Naive thymus-derived CD4-positive, alpha-beta T cell (primary cell): Measurements from ENCODE around the gene GPD1. TPM values are rescaled to one million over a fixed set of nuclear protein-coding genes. Genes with fewer than 3 reads are reported as not detected.

ENCODE experiments used
- ATAC-seq: fragments of 150-1000 bp; cut with Tn5 transposase; 2 replicates; pipeline ENCODE4 v1.10.0; 2021; ENCODE audit warnings: mild to moderate bottlenecking, moderate library complexity
- CTCF ChIA-PET: fragments of 350-600 bp; sonication (Branson Sonifier 250); formaldehyde crosslinking; loops from one replicate; lab custom pipeline; 2021; ENCODE audit warnings: antibody characterized with exemption; lab: Charles Lee
- POLR2A ChIA-PET: fragments of 350-600 bp; sonication (Branson Sonifier 250); formaldehyde crosslinking; loops from one replicate; lab custom pipeline; 2021; ENCODE audit warnings: antibody characterized with exemption, inconsistent platforms; lab: Charles Lee
- DNase-seq, 9 donors: peaks; one replicate each; pipeline versions ENCODE4 v3.0.0 to v3.0.0-alpha.2; 2020 to 2022; ENCODE audit warnings: mixed read lengths in 1 of 9
- H3K27ac ChIP-seq: one replicate; pipeline ENCODE4 v1.7.0; 2013; ENCODE audit warnings: mild to moderate bottlenecking, low read depth, low read length, moderate library complexity
- H3K27me3 ChIP-seq, 2 donors: one replicate each; pipeline ENCODE4 v1.7.0; 2013; ENCODE audit warnings: low read length in 2 of 2, mild to moderate bottlenecking in 2 of 2, moderate library complexity in 2 of 2; ENCODE audit not compliant: control insufficient read depth in 2 of 2, insufficient read depth in 2 of 2
- H3K36me3 ChIP-seq, 3 experiments: 1 replicate in 2 of 3; 2 replicates in 1 of 3; pipeline ENCODE4 v1.7.0; 2013; ENCODE audit warnings: low read length in 3 of 3, mild to moderate bottlenecking in 3 of 3, moderate library complexity in 1 of 3; ENCODE audit not compliant: insufficient read depth in 3 of 3, control insufficient read depth in 2 of 3
- H3K4me1 ChIP-seq, 2 donors: one replicate each; pipeline ENCODE4 v1.7.0; 2013; ENCODE audit warnings: low read length in 2 of 2, mild to moderate bottlenecking in 2 of 2, moderate library complexity in 1 of 2; ENCODE audit not compliant: control insufficient read depth in 2 of 2, insufficient read depth in 2 of 2
- H3K4me3 ChIP-seq: 2 replicates; pipeline ENCODE4 v1.7.0; 2013; ENCODE audit warnings: mild to moderate bottlenecking, low read length
- H3K9me3 ChIP-seq, 3 experiments: 1 replicate in 2 of 3; 2 replicates in 1 of 3; pipeline ENCODE4 v1.7.0; 2013; ENCODE audit warnings: low read length in 3 of 3; ENCODE audit not compliant: control insufficient read depth in 2 of 3
- H3K27ac Mint-ChIP-seq, 9 donors: one replicate each; pipeline ENCODE4 v1.8.0; 2020 to 2022; ENCODE audit warnings: mixed read lengths in 9 of 9, mild to moderate bottlenecking in 8 of 9, moderate library complexity in 5 of 9, inconsistent platforms in 2 of 9
- H3K27me3 Mint-ChIP-seq, 5 donors: one replicate each; pipeline ENCODE4 v1.8.0; 2021 to 2022; ENCODE audit warnings: mixed read lengths in 5 of 5, mild to moderate bottlenecking in 1 of 5
- H3K36me3 Mint-ChIP-seq, 5 donors: one replicate each; pipeline ENCODE4 v1.8.0; 2020 to 2022; ENCODE audit warnings: mixed read lengths in 5 of 5, mild to moderate bottlenecking in 3 of 5, inconsistent platforms in 1 of 5
- H3K4me1 Mint-ChIP-seq, 7 donors: one replicate each; pipeline ENCODE4 v1.8.0; 2020 to 2022; ENCODE audit warnings: mixed read lengths in 7 of 7, mild to moderate bottlenecking in 3 of 7, inconsistent platforms in 1 of 7
- H3K4me3 Mint-ChIP-seq, 10 donors: one replicate each; pipeline ENCODE4 v1.8.0; 2020 to 2022; ENCODE audit warnings: mild to moderate bottlenecking in 10 of 10, mixed read lengths in 10 of 10, moderate library complexity in 6 of 10, inconsistent platforms in 2 of 10
- H3K9me3 Mint-ChIP-seq, 11 donors: one replicate each; pipeline ENCODE4 v1.8.0; 2020 to 2022; ENCODE audit warnings: mixed read lengths in 11 of 11, mild to moderate bottlenecking in 4 of 11, inconsistent platforms in 1 of 11, moderate library complexity in 1 of 11
- intact Hi-C, 2 donors: fragments of 100-400 bp; cut with micrococcal nuclease; formaldehyde crosslinking; loops; one replicate each; pipeline ENCODE4 v1.15.1; 2023
- polyA plus RNA-seq, 2 donors: library from polyadenylated mRNA; unstranded; fragments of 300-500 nt; fragmentation: Illumina TruSeq; gene quantifications; one replicate each; pipeline ENCODE4 v1.2.3, GENCODE V29; 2021
- total RNA-seq, 6 experiments: library from RNA in 5 of 6; stranded (reverse) in 5 of 6; gene quantifications; 1 replicate in 5 of 6; 2 replicates in 1 of 6; pipeline ENCODE4 v1.2.3 and lab custom pipeline; 2021 to 2026

The GPD1 gene
- total and polyA plus RNA-seq, 7 experiments from 2014 or later = 0.50 to 1.5 (median 0.60) TPM; not detected in 2

DNA sequence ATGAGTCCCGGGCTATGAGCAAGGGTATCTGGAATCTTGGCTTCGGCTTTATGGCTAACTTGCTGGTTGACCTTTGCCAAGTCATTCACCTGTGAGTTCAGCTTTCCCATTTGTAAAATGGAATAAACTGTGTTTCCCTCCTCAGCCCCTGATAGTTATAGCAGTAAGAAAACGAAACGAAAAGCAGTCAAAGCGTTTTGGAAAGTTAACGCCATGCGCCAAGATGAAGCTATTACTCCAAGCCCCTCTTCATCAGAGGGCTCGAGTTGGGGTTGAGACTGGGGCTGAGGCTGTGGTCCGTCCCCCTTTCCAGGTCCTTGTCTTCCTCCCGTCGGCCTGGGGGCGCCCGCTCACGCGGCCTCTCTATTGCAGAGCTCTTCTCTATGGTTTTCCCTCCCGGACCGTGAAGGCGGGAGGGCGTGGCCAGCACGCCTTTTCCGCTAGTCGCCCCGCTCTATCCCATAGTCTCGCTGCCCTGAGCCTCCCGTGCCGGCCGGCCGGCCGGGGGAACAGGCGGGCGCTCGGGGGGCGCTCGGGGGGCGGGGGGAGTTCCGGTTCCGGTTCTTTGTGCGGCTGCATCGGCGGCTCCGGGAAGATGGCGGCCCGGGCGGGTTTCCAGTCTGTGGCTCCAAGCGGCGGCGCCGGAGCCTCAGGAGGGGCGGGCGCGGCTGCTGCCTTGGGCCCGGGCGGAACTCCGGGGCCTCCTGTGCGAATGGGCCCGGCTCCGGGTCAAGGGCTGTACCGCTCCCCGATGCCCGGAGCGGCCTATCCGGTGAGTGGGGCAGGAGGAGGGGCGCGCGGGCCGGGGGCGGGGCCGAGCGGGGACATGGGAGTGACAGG, 18.8 kb upstream of the GPD1 start, which contains the start of gene SMARCD1:
Gene SMARCD1 (plus strand): TSS at position 568 of the 840 bp plus-strand sequence. CDS start 28 bp downstream, at position 596.
- no peaks in the 10 kb centered on the region for H3K9me3 Mint-ChIP-seq
- ATAC-seq (peak; percentile 92), DNase-seq (peak; percentile 65 to 85 (median 76))
- H3K27ac Mint-ChIP-seq = peak within 1 kb of the TSS; percentile 93 to 99 (median 96)
- peaks cover 6 to 46% (median 40%) of the 10 kb centered on the region in 7 donors for H3K4me1 Mint-ChIP-seq
- H3K4me3 Mint-ChIP-seq = peak within 1 kb of the TSS; percentile 87 to 98 (median 94)
- Histone ChIP-seq H3K9me3 (no peaks in the 10 kb centered on the region), H3K4me1 (peaks cover 0 to 5% of the 10 kb centered on the region in 2 donors), H3K4me3 (peak within 1 kb of the TSS; percentile 82), H3K27ac (peak within 1 kb of the TSS; percentile 98), H3K27me3 (no peaks in the 10 kb centered on the region), H3K36me3 (peaks cover 11 to 38% (median 13%) of the 10 kb centered on the region in 3 experiments)
- peaks cover 0 to 8% (median 4%) of the 10 kb centered on the region in 5 donors for H3K36me3 Mint-ChIP-seq
- ChIA-PET CTCF (interaction anchor here (0.6 to 2.9 kb wide), 15 partner anchors 14 to 829 kb away, joined by 3 to 29 read pairs (median 4); partner anchors contain the start of gene COX14), POLR2A (interaction anchor here (0.6 to 5.2 kb wide), 13 partner anchors 9 to 380 kb away, joined by 3 to 53 read pairs (median 4); partner anchors contain the start of genes BCDIN3D, CERS5, COX14 and GPD1)
- H3K27me3 Mint-ChIP-seq = no peaks in the 10 kb centered on the region
- intact Hi-C loops = loop anchor here (1.0 to 10.0 kb wide), 12 partner anchors 10 to 1970 kb away; partner anchors contain the start of genes CERS5 (in 2 of the 2), LARP4 (in 2 of the 2), RACGAP1 (in 2 of the 2) and COX14 (in 1 of the 2)

DNA sequence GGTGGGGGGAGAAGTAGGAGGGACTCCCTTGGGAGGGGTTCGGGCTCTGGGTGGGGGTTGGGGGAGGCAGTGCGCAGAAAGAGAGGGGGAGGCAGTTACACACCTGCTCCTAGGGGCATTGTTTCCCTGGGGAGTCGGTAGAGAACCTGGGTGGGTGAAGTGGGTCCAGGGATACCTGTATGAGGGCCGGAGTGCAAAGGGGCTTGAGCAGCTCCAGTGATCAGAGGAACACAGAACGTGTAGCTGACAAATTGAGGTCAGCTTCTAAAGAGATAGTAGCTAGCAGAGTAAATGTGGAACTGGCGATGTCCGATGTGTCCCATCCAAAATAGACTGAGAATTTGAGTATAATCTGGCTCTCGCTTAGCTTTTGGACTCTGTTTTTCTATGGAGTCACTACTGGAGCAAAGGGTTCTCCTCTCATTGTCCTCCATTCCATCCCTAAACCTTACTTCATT, 18.2 kb upstream of the GPD1 start:
- ChIA-PET POLR2A (interaction anchor here (0.6 to 5.2 kb wide), 5 partner anchors 21 to 243 kb away, joined by 3 to 53 read pairs (median 3); partner anchors contain the start of genes BCDIN3D, COX14, LIMA1 and RACGAP1), CTCF (interaction anchor here (0.6 to 2.9 kb wide), 12 partner anchors 15 to 830 kb away, joined by 3 to 29 read pairs (median 4); partner anchors contain the start of gene COX14)
- ATAC-seq = no peak
- H3K27ac Mint-ChIP-seq = peak overlapping the region; percentile 55 to 98 (median 95)
- H3K27me3 Mint-ChIP-seq = no peaks in the 10 kb centered on the region
- no peaks in the 10 kb centered on the region for H3K9me3 Mint-ChIP-seq
- H3K27ac ChIP-seq = peak overlapping the region; percentile 98
- intact Hi-C loops = loop anchor here (1.0 to 10.0 kb wide), 12 partner anchors 10 to 1969 kb away; partner anchors contain the start of genes CERS5 (in 2 of the 2), LARP4 (in 2 of the 2), RACGAP1 (in 2 of the 2) and COX14 (in 1 of the 2)
- H3K4me1 Mint-ChIP-seq = peaks cover 6 to 46% (median 40%) of the 10 kb centered on the region in 7 donors
- peaks cover 15 to 44% (median 17%) of the 10 kb centered on the region in 3 experiments for H3K36me3 ChIP-seq
- H3K9me3 ChIP-seq = no peaks in the 10 kb centered on the region
- peak overlapping the region; percentile 82 for H3K4me3 ChIP-seq
- H3K36me3 Mint-ChIP-seq = peaks cover 0 to 12% (median 4%) of the 10 kb centered on the region in 5 donors
- DNase-seq = peak in 1 of 9 donors; percentile 75
- H3K4me3 Mint-ChIP-seq = peak overlapping the region; percentile 83 to 96 (median 91)
- H3K27me3 ChIP-seq = no peaks in the 10 kb centered on the region
- H3K4me1 ChIP-seq = peaks cover 0 to 5% of the 10 kb centered on the region in 2 donors

DNA sequence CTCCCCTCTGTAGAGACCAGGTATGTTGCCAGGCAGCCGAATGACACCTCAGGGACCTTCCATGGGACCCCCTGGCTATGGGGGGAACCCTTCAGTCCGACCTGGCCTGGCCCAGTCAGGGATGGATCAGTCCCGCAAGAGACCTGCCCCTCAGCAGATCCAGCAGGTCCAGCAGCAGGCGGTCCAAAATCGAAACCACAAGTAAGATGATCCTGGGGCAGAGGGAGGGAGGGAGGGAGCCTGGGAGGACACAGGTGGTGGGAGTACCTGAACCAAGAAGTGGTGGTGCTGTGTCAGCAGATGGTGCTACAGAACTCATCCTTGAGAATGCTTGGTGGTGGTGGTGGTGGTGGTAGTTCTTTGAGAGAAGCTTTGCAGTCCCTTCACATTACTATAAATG, 17.7 kb upstream of the GPD1 start:
- ChIA-PET POLR2A (interaction anchor here (0.6 to 5.2 kb wide), 3 partner anchors 20 to 197 kb away, joined by 3 to 53 read pairs (median 3); partner anchors contain the start of genes COX14 and LIMA1), CTCF (interaction anchor here (0.9 to 2.9 kb wide), 4 partner anchors 10 to 141 kb away, joined by 3 to 29 read pairs (median 4); partner anchors contain the start of gene COX14)
- peaks cover 0 to 5% of the 10 kb centered on the region in 2 donors for H3K4me1 ChIP-seq
- intact Hi-C loops = loop anchor here in 1 of 2 donors (10.0 kb wide), 2 partner anchors 461 to 1969 kb away; partner anchors contain the start of genes NR4A1 and PRPF40B
- Mint-ChIP-seq H3K4me1 (peaks cover 6 to 46% (median 40%) of the 10 kb centered on the region in 7 donors), H3K36me3 (peaks cover 0 to 15% (median 4%) of the 10 kb centered on the region in 5 donors), H3K4me3 (peak overlapping the region; percentile 83 to 96 (median 91)), H3K27me3 (no peaks in the 10 kb centered on the region), H3K9me3 (no peaks in the 10 kb centered on the region), H3K27ac (peak overlapping the region; percentile 58 to 98 (median 95))
- H3K36me3 ChIP-seq = peaks cover 15 to 49% (median 17%) of the 10 kb centered on the region in 3 experiments
- peak overlapping the region; percentile 98 for H3K27ac ChIP-seq
- H3K4me3 ChIP-seq = peak overlapping the region; percentile 82
- no peaks in the 10 kb centered on the region for H3K27me3 ChIP-seq
- no peak for DNase-seq
- H3K9me3 ChIP-seq = no peaks in the 10 kb centered on the region
- no peak for ATAC-seq

DNA sequence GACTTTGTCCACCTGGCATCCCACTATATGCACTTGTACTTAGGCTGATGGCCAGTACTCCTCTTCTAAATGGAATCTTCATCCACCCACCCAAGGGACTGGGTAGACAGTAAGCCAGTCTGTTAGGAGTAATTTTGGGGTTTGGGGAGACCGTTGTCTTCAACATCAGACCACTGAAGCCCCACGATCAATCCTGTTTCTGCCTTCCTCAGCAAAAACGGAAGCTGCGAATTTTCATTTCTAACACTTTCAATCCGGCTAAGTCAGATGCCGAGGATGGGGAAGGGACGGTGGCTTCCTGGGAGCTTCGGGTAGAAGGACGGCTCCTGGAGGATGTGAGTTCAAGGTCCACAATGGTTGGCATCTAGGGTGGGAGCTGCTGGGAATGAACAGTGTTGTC, 16.7 kb upstream of the GPD1 start:
- Mint-ChIP-seq H3K27ac (peak overlapping the region in 7 of 9 donors; percentile 5 to 97 (median 57)), H3K4me3 (peak overlapping the region in 7 of 10 donors; percentile 14 to 90 (median 58)), H3K4me1 (peaks cover 6 to 46% (median 40%) of the 10 kb centered on the region in 7 donors), H3K36me3 (peaks cover 0 to 20% (median 8%) of the 10 kb centered on the region in 5 donors), H3K9me3 (no peaks in the 10 kb centered on the region), H3K27me3 (no peaks in the 10 kb centered on the region)
- intact Hi-C loops = loop anchor here in 1 of 2 donors (10.0 kb wide), 2 partner anchors 462 to 1968 kb away; partner anchors contain the start of genes NR4A1 and PRPF40B
- ChIA-PET CTCF (interaction anchor here (1.0 to 3.4 kb wide), 7 partner anchors 9 to 89 kb away, joined by 3 to 20 read pairs (median 4); partner anchors contain the start of gene COX14), POLR2A (interaction anchor here (0.6 to 4.0 kb wide), 2 partner anchors 24 to 103 kb away, joined by 4 to 23 read pairs; partner anchors contain the start of gene COX14)
- Histone ChIP-seq H3K27ac (no peak overlapping the region), H3K4me3 (no peak overlapping the region), H3K9me3 (no peaks in the 10 kb centered on the region), H3K27me3 (no peaks in the 10 kb centered on the region), H3K36me3 (peaks cover 15 to 59% (median 17%) of the 10 kb centered on the region in 3 experiments), H3K4me1 (peaks cover 0 to 5% of the 10 kb centered on the region in 2 donors)
- ATAC-seq (no peak), DNase-seq (no peak)

DNA sequence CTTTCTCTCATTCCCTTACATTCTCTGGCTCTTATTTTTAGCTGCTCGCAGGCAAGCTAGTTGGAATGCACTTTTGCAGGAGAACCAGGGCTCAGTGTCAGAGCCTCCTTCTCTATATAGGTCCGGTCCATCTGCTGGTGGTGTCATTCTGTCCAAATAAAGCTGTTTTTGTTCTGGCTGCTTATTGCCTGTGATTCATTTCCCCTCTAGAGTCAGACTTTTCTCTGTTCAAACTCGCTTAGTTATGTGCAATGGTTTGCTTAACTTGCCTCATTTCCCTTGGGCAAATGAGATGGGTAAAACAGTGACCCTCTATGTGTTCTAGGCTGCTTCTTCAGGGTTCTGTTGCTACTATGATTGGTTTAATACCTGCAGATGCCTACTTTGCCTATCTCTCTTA, 15.8 kb upstream of the GPD1 start:
- Histone ChIP-seq H3K9me3 (no peaks in the 10 kb centered on the region), H3K4me3 (no peak overlapping the region), H3K4me1 (peaks cover 0 to 5% of the 10 kb centered on the region in 2 donors), H3K27ac (no peak overlapping the region), H3K27me3 (no peaks in the 10 kb centered on the region), H3K36me3 (peaks cover 15 to 67% (median 17%) of the 10 kb centered on the region in 3 experiments)
- ATAC-seq (no peak), DNase-seq (no peak)
- peak overlapping the region in 2 of 10 donors; percentile 20 to 81 for H3K4me3 Mint-ChIP-seq
- peaks cover 6 to 46% (median 40%) of the 10 kb centered on the region in 7 donors for H3K4me1 Mint-ChIP-seq
- no peaks in the 10 kb centered on the region for H3K9me3 Mint-ChIP-seq
- peaks cover 0 to 20% (median 8%) of the 10 kb centered on the region in 5 donors for H3K36me3 Mint-ChIP-seq
- ChIA-PET POLR2A (interaction anchor here (4.0 kb wide), 1 partner anchor 23 kb away, joined by 23 read pairs; the partner anchor contains the start of gene COX14), CTCF (interaction anchor here (0.6 to 3.4 kb wide), 12 partner anchors 8 to 410 kb away, joined by 3 to 20 read pairs (median 4); partner anchors contain the start of gene COX14)
- peak overlapping the region in 6 of 9 donors; percentile 40 to 76 (median 55) for H3K27ac Mint-ChIP-seq
- intact Hi-C loops = loop anchor here (1.0 to 10.0 kb wide), 3 partner anchors 87 to 1967 kb away; partner anchors contain the start of genes NR4A1 (in 1 of the 2) and PRPF40B (in 1 of the 2)
- H3K27me3 Mint-ChIP-seq = no peaks in the 10 kb centered on the region
